Keratinocyte (primary cell): ENCODE data around the gene C4orf36. TPM values are rescaled to one million over a fixed set of nuclear protein-coding genes. Genes with fewer than 3 reads are reported as not detected.

ENCODE experiments used
- DNase-seq: peaks from one replicate; pipeline ENCODE4 v3.0.0-alpha.2; 2011; ENCODE audit warnings: low read depth, missing footprints, low spot score
- FAIRE-seq: peaks from 2 replicates; lab custom pipeline; 2011; peaks lifted over from hg19 to GRCh38; lab: Jason Lieb, UNC
- H2AFZ ChIP-seq: 2 replicates; pipeline ENCODE4 v1.6.0; 2012; ENCODE audit warnings: low read length, control low read depth, inconsistent platforms; ENCODE audit not compliant: control insufficient read depth
- H3K27ac ChIP-seq: 2 replicates; pipeline ENCODE4 v1.5.1; 2011; ENCODE audit warnings: low read length; ENCODE audit not compliant: control insufficient read depth, insufficient read depth
- H3K27me3 ChIP-seq: 3 replicates; pipeline ENCODE4 v1.6.0; 2011; ENCODE audit warnings: low read length; ENCODE audit not compliant: control insufficient read depth, insufficient read depth; ENCODE audit errors: extremely low read depth
- H3K36me3 ChIP-seq, 2 experiments: 2 replicates in 1 of 2; 3 replicates in 1 of 2; pipeline ENCODE4 v1.5.1; 2011; ENCODE audit warnings: low read length in 2 of 2, mild to moderate bottlenecking in 1 of 2; ENCODE audit not compliant: control insufficient read depth in 2 of 2, insufficient read depth in 2 of 2; ENCODE audit errors: extremely low read depth in 1 of 2
- H3K4me1 ChIP-seq: 3 replicates; pipeline ENCODE4 v1.5.1; 2011; ENCODE audit warnings: low read length; ENCODE audit not compliant: control insufficient read depth, insufficient read depth; ENCODE audit errors: extremely low read depth
- H3K4me2 ChIP-seq: 3 replicates; pipeline ENCODE4 v1.6.0; 2011; ENCODE audit warnings: low read depth, low read length; ENCODE audit not compliant: control insufficient read depth, insufficient read depth; ENCODE audit errors: extremely low read depth
- H3K4me3 ChIP-seq, 3 experiments: fragments of 200-600 bp in 1 of 3; sonication (generic) in 1 of 3; 2 replicates in 2 of 3; 3 replicates in 1 of 3; pipeline ENCODE4 v1.5.1; 2011 to 2016; ENCODE audit warnings: low read length in 3 of 3, mild to moderate bottlenecking in 3 of 3, control low read depth in 2 of 3, inconsistent platforms in 1 of 3, low read depth in 1 of 3, mixed read lengths in 1 of 3, mixed run types in 1 of 3, moderate library complexity in 1 of 3; ENCODE audit not compliant: control insufficient read depth in 2 of 3, insufficient read depth in 2 of 3; ENCODE audit errors: extremely low read depth in 1 of 3
- H3K79me2 ChIP-seq: 2 replicates; pipeline ENCODE4 v1.6.0; 2012; ENCODE audit warnings: low read length; ENCODE audit not compliant: control insufficient read depth, insufficient read depth
- H3K9ac ChIP-seq: 3 replicates; pipeline ENCODE4 v1.6.0; 2011; ENCODE audit warnings: low read length; ENCODE audit not compliant: control insufficient read depth, insufficient read depth; ENCODE audit errors: extremely low read depth
- H3K9me1 ChIP-seq: 3 replicates; pipeline ENCODE4 v1.6.0; 2011; ENCODE audit warnings: low read length; ENCODE audit not compliant: control insufficient read depth, insufficient read depth; ENCODE audit errors: extremely low read depth
- H3K9me3 ChIP-seq: 2 replicates; pipeline ENCODE4 v1.5.1; 2012; ENCODE audit warnings: low read depth, low read length; ENCODE audit not compliant: control insufficient read depth
- H4K20me1 ChIP-seq: 3 replicates; pipeline ENCODE4 v1.6.0; 2011; ENCODE audit warnings: low read length; ENCODE audit not compliant: control insufficient read depth, insufficient read depth; ENCODE audit errors: extremely low read depth
- CTCF ChIP-seq, 3 experiments: IDR thresholded peaks in 1 of 3; conservative IDR thresholded peaks in 1 of 3; optimal IDR thresholded peaks in 1 of 3; 2 replicates in 2 of 3; 3 replicates in 1 of 3; pipeline versions ENCODE3 to v1.5.1; 2011; ENCODE audit warnings: low read length in 3 of 3, mild to moderate bottlenecking in 3 of 3, moderate library complexity in 2 of 3, control low read depth in 1 of 3, inconsistent platforms in 1 of 3; ENCODE audit not compliant: insufficient read depth in 2 of 3; ENCODE audit errors: extremely low read depth in 1 of 3
- EZH2 ChIP-seq: IDR thresholded peaks from one replicate; pipeline ENCODE4 v1.6.1; 2012; ENCODE audit warnings: inconsistent platforms, mild to moderate bottlenecking, low read length, moderate library complexity
- dilution Hi-C: fragments of 300-500 bp; cut with MboI; formaldehyde crosslinking; loops from one replicate; pipeline ENCODE4 v1.7.0; 2020; ENCODE audit warnings: low sequenced_read_pairs; ENCODE audit not compliant: extremely low pct_ligation_motif_present
- polyA plus RNA-seq, 5 experiments: library from polyadenylated mRNA; depleted of rRNA in 3 of 5; stranded (reverse) in 3 of 5; stranded (forward) in 1 of 5; unstranded in 1 of 5; fragments of >200 nt; gene quantifications; 1 replicate in 1 of 5; 2 replicates in 3 of 5; 3 replicates in 1 of 5; pipeline versions ENCODE4 v1.2.1 to v1.2.3, GENCODE V29; 2011 to 2012; ENCODE audit warnings: missing spikeins in 2 of 5, low read depth in 1 of 5, low replicate concordance in 1 of 5

Gene C4orf36
- polyA plus RNA-seq, 1 donor (not counting 4 experiments of a cell fraction or from before 2014, with no cell fraction given), result 1.2 TPM

DNA sequence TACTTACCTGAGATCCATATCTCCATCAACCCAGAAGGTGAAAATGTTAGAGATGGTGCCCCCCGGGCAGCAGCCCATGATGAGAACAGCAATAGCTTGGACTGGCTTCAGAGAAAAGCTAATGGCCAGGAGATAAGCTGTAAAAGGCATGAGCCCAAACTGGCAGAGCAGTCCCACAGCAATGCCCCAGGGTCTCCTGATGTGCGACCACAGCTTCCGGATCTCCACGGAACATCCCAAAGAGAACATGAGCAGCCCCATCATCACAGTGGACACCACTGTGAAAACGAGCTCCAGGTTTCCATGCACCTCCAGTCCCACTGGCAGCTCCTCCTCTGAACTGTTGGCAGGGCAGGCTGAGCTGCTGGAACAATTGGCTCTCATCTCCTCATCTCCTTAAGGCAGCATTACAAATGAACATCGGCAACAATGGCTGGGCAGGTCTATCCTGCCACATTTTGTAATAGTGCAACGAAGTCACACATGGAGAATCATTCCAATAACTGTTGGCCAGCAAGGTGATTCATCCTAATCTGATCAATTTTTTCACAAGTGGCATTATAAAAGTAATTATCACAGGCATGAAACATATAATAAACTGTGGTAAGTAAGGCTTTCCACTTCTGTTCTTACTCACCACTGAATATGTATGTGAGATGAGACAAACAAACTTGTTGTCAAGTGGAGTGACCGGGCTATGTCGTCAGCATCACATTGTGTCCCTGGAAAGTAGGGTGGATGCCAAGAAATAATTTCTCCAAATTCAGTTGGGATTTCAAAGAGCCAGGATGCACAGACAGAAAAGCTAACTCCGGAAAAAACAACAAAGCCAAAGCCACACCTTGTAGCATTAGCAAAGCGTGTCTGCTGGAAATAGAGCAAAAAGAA, 43.2 kb downstream of the C4orf36 start, which contains the start of gene SLC10A6:
Gene SLC10A6, minus strand, starts transcription at position 653 of the 888 bp plus-strand sequence. Its CDS starts 269 bp downstream, at position 384.
- Histone ChIP-seq H4K20me1 (no peaks in the 10 kb centered on the region), H3K36me3 (peaks cover 0 to 2% of the 10 kb centered on the region in 2 experiments), H3K9ac (peak within 1 kb of the TSS; percentile 87), H3K4me3 (peak within 1 kb of the TSS; percentile 52 to 82 (median 68)), H3K4me2 (peak within 1 kb of the TSS; percentile 95), H2AFZ (peak within 1 kb of the TSS; percentile 64), H3K9me1 (no peaks in the 10 kb centered on the region), H3K4me1 (peaks cover 45% of the 10 kb centered on the region), H3K27ac (peak within 1 kb of the TSS; percentile 96), H3K79me2 (peaks cover 48% of the 10 kb centered on the region), H3K9me3 (no peaks in the 10 kb centered on the region), H3K27me3 (no peaks in the 10 kb centered on the region)
- no peak for TF ChIP-seq CTCF (optimal IDR thresholded peaks at IDR 0.05 in 1 of 3, IDR thresholded peaks at IDR 0.05 in 1 of 3, conservative IDR thresholded peaks at IDR 0.05 in 1 of 3; ENCODE audit: extremely low read depth in 1 of 3, insufficient read depth in 2 of 3, low read length in 3 of 3)
- no peak for TF ChIP-seq EZH2
- peak; percentile 95 for FAIRE-seq
- dilution Hi-C loops, result no loop called here
- DNase-seq, result no peak

DNA sequence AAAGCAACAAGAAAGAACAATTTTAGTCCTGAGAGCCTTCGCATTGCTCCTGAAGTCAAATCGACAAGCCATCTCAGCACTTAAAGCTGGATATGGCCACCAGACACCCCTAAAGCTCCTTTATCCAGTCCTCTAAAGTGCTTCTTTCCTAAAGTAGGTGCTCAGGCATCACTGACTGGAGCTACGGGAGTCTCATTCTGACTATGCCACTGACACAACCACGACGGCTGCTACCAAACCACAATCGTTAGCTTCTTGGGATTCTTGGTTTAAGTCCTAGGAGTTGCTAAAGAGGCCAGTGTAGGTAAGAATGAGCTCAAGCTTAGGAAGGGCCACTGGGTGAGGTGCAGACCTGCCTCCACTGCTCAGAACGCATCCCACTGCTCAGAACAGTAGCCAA, 44.1 kb downstream of the C4orf36 start:
- DNase-seq (no peak), FAIRE-seq (peak; percentile 81)
- Histone ChIP-seq H3K9me3 (no peaks in the 10 kb centered on the region), H2AFZ (no peak overlapping the region), H3K4me2 (peak overlapping the region; percentile 95), H3K27me3 (no peaks in the 10 kb centered on the region), H3K27ac (peak overlapping the region; percentile 96), H3K9me1 (no peaks in the 10 kb centered on the region), H3K4me1 (peaks cover 52% of the 10 kb centered on the region), H3K9ac (peak overlapping the region; percentile 87), H3K79me2 (peaks cover 54% of the 10 kb centered on the region), H3K4me3 (peak overlapping the region; percentile 52 to 82 (median 68)), H4K20me1 (no peaks in the 10 kb centered on the region), H3K36me3 (peaks cover 0 to 2% of the 10 kb centered on the region in 2 experiments)
- TF ChIP-seq EZH2 (no peak), CTCF (optimal IDR thresholded peaks at IDR 0.05 in 1 of 3, IDR thresholded peaks at IDR 0.05 in 1 of 3, conservative IDR thresholded peaks at IDR 0.05 in 1 of 3; ENCODE audit: extremely low read depth in 1 of 3, insufficient read depth in 2 of 3, low read length in 3 of 3) (no peak)
- dilution Hi-C loops, result no loop called here
